DMS 273 (cell line): ENCODE measurements around the gene CGB2.

Experiments
- DNase-seq: peaks from one replicate; lab custom pipeline; 2025; ENCODE audit not compliant: unreplicated experiment; lab: John Stamatoyannopoulos, UW

CGB2 gene

DNA sequence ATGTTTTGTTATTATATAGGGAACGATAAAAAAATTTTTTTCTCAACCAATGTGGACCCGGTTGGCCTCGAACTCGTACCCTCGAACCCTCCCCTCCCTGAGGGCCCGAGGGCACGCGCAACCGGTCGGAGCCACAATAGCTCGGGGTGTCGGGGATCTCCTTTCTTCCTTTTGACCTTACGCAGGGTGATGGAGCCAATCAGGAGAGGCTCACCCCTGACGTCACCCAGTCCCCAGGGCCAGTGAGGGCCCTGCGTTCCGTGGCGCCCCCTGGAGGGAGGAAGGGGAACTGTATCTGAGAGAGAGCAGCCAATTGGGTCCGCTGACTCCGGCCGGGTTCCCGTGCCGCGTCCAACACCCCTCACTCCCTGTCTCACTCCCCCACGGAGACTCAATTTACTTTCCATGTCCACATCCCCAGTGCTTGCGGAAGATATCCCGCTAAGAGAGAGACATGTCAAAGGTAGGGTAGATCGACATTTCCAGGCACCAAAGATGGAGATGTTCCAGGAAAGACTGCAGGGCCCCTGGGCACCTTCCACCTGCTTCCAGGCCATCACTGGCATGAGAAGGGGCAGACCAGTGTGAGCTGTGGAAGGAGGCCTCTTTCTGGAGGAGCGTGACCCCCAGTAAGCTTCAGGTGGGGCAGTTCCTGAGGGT is at the start of gene CGB2:
TSS of gene CGB2 (plus strand) at position 249 of the 660 bp plus-strand sequence. CDS start at position 455, 206 bp downstream.
- peak; percentile 81 for DNase-seq

DNA sequence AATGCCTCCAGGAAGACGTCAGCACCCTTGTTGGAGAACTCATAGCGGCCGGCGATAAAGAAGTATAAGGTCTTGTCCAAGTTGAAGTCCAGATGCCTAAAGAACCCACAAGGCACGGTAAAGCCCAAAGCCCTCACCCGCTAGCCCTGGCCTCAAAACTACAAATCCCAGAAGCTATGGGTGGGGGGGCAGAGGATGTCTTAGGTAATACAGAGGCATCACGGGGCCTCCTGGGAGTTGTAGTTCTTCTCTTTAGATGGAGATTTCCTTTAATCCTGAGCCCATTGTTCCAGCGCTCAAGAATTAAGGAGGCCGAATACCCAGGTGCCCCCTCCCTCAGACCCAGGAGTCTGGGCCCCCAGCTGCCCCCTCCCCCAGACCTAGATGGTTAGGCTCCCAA is 49.4 kb upstream of the CGB2 start:
- DNase-seq: peak; percentile 43

GRCh38 chr19:48985711-48986110 is 46.0 kb upstream of the CGB2 start:
- DNase-seq: no peak

- no peak for DNase-seq
Measured at GRCh38 chr19:48986211-48986610, 45.5 kb upstream of the CGB2 start.

GRCh38 chr19:48987323-48987722 is 44.4 kb upstream of the CGB2 start:
- DNase-seq: no peak

- DNase-seq: no peak
Measured at GRCh38 chr19:48988286-48988685, 43.4 kb upstream of the CGB2 start.

- DNase-seq: no peak
Measured at GRCh38 chr19:48988860-48989259, 42.8 kb upstream of the CGB2 start.

DNA sequence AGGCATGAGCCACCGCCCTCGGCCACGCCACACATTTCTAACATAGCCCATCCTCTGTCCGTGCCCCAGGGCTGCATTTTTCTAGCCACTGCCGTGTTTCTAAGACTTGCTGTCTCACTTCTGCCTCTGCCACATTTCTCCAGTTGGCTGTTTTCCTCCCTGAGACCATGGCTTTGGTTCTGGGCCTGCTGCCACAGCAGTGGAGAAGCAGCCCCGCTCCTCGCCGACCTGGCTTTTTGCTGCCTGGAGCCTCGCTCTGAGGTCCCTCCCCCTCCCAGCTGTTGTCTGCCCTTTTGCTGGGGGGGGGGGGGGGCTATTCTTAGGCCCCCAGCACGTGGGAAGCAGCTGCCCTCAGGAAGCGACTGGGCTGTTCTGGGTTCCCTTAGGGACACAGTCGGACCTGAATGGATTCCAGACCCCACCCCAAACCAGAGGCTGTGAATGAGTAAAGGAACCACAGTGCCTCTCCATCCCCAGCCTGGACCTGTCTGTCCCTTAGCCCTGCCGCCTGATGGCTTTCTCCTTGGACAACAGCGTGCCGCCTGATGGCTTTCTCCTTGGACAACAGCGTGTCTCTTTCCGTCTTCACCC is 41.9 kb upstream of the CGB2 start:
- peak; percentile 47 for DNase-seq

DNA sequence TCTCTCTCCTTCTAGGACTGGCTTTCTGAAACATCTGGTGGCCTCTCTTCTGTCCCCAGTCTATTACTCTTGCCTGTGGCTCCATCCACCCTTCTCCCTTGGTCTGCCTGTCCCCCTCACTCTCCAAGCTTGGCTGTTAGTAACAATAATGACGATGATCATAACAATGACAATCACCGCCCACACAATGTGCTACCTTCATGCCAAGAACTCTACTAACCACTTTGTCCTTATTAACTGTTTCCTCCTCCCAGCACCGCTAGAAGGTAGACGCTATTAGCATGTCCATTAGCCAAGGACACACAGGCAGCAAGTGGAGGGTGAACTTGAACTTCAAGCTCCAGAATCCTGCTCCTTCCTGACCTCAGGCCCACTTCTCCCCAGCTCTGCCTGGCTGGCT is 41.3 kb upstream of the CGB2 start:
- DNase-seq: no peak

DNA sequence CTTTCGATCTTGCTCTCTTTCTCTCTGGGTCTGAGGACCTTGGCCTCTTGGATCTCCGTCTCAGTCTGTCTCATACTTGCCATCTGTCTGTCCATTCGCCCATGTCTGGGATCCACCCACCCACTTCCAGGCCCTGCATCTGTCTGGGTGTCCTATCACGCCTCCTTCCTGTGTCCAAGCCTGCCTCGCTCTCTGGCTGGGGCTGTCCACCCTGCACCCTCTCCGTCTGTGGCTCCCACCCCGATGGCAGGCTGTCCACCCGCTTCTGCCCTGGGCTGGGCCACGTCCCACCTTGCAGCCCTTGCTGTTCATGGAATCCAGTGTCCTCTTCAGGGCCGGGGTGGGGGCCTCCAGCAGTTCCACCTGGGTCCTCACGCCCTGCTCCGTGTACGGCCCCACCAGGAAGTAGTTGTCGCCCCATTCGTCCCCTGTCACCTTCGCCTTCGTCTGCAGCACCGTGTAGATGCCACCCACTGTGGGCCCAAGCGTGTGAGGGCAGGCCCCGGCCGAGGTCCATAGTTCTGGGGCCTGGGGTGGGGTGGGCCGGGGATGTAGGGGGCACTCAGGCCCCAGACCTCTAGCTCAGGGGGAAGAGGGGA is 40.6 kb upstream of the CGB2 start:
- DNase-seq: no peak

DNA sequence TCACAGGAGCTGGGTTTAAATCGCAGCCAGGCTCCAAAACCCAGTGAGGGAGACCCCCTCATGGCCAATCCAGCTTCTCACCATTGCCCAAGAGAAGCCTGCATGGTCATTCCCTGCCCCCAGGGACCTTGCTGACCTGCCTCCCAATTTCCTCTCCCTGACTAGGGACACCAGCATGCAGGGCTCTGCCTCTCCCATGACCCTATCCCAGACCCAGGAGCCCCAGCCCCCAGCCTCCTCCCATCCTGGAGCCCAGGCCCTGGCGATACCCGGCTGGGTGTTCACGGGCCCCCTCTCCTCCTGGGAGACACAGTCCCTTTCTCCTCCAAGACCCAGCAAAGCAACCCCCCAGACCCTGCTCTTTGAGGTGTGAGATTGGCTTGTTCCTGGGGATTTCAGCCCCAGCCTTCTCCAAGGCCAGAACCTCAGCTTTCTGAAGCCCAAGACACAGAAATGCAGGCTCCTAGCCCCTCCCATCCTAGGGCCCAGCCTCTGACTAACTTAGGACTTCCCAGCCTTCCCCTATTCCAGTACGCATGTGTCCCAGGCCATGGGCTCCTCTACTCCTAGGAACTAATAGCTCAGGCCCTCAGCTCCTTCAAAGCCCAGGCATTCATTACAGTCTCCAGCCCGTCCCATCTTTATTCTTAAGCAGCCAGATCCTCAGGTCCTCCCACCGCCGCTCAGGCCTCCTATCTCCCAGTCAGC is 39.7 kb upstream of the CGB2 start:
- DNase-seq: peak; percentile 77

DNA sequence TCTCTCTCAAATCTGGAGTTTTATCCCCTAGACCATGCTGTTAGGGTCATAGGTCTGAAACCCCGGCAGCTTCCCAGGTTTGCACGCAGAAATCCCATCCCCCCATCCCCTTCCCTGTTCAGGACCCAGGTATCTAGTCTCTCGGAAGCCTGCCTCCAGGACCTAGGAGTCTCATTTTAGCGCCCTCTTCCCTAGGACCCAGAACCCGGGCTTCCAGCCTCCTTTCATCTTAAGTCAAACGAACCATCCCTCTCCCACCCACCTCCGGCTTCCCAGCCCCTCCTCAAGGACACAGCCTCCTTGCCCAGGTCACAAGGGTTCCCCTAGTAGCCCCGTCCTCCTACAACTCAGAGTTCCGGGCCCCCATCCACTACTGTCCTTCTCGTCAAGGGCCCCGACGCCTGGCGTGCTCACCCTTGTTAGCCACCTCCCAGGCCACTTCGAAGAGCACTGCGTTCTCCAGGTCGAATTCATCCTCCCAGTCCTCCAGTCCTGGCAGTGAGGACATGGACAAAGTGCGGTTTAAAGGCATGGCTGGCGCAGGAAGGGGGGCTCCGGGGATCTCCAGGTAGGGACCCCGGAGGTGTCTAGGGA is 39.0 kb upstream of the CGB2 start:
- DNase-seq: peak; percentile 66

DNA sequence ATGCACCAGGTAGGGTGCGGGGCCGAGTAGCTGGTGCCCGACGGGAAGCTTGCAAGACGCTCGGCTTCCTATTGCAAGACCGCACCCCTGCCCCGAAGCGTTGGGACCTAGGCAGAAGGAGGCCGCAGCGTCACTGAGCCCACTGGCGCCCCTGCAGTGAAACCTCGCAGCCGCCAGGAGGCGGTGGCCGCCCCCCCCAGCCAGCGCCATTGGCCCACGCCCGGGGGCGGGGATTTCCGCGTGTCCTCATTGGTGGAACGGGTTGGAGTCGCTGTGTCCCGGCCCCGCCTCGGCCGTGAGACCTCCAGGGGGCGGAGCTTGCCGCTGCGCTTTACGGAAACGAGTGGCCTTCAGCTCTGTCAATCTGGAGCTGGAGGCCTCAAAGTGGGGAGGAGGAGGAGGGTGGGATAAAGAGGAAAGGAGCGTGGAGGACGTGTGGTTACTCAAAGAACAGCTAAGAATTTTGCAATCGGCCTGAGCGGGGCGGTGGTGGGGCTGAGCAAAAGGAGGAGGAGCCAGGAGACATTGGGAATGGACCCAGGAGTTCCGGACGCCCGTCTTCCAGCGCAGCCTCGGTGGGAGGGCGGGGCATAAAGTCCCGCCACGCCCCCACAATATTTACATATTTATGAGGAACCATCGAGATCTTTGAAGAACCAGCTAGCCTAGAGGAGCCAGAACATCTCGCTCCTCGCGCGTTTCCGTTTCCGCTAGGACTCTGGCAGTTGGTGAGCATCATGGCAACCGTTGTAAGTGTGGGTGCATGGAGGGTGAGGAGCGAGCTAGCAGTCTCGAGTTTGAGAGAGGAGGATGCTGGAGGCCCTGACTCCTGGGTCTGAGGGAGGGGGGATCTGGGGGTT is 38.3 kb upstream of the CGB2 start, which contains the start of the genes GYS1 and RUVBL2:
TSS of gene GYS1 (minus strand) at position 135 of the 860 bp plus-strand sequence. CDS start 197 bp downstream, outside the sequence.
TSS of gene RUVBL2 (plus strand) at position 713 of the 860 bp plus-strand sequence. CDS start at position 738, 25 bp downstream.
- peak; percentile 100 for DNase-seq

- DNase-seq: peak; percentile 60
Measured at GRCh38 chr19:48994035-48994386, 37.7 kb upstream of the CGB2 start.

- peak; percentile 77 for DNase-seq
Measured at GRCh38 chr19:48997972-48998371, 33.7 kb upstream of the CGB2 start.

- peak; percentile 73 for DNase-seq
Measured at GRCh38 chr19:48999481-49000325, 32.0 kb upstream of the CGB2 start.

DNA sequence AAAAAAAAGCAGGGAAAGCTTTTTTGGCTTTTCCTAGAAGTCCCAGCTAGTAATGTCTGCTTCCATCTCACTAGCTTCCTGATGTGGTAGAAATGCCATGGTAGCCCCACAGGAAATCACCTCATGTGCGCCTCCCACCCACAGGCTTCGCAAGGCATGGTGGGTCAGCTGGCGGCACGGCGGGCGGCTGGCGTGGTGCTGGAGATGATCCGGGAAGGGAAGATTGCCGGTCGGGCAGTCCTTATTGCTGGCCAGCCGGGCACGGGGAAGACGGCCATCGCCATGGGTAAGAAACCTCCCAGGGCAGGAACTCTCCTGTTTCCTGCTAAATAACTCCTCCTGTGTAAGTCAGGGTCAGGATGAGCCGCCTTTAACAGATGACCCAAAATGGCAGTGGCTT is 27.6 kb upstream of the CGB2 start:
- no peak for DNase-seq

DNA sequence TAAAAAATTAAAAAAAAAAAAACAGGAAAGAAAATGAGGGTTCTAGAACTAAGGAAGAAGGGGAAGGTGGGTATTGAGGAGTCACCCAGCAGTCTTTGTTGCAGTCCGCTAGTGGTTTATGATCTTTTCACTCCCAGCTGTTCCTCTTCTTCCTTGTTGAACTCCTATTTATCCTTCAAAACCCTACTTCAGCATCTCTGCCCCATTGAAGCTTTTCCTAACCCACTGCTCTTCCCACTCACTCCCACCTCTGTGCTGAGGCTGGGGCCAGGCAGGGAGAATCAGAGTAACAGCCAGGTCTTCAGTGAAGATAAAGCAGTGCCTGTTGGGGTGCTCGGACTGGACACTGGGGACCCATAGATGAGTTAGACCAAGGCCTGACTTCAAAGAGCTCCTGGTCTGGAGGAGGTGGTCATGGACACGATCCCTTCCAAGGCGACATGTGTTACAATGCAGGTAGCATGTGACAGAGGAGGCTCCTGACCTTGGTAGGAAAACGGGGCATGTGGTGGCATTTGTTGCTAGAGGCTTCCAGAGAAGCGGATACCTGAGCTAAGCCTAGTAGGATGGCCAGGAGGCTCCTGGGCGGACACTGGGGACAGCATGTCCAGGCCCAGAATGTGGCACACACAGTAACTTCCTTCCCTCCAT is 26.6 kb upstream of the CGB2 start:
- DNase-seq: no peak

GRCh38 chr19:49006905-49007304 is 24.8 kb upstream of the CGB2 start:
- no peak for DNase-seq
